ENCODE measurements around the gene DBNDD2.

DBNDD2 gene

GRCh38 chr20:45407783-45408645, at the start of gene DBNDD2:
TSS of gene DBNDD2 (plus strand) at chr20:45408289. CDS start at chr20:45408468, 179 bp downstream.
- DNase-seq = no peak

GRCh38 chr20:45359069-45359405, 49.1 kb upstream of the DBNDD2 start:
- no peak for DNase-seq

GRCh38 chr20:45359406-45360148, 48.5 kb upstream of the DBNDD2 start:
- DNase-seq = no peak

- DNase-seq = no peak
Measured at GRCh38 chr20:45361793-45362192, 46.3 kb upstream of the DBNDD2 start.

- peak; percentile 98 for DNase-seq
Measured at GRCh38 chr20:45362804-45363610, 45.1 kb upstream of the DBNDD2 start, which contains the start of gene SYS1. TSS of gene SYS1 (plus strand) at chr20:45363156. CDS start at chr20:45363532, 376 bp downstream.

GRCh38 chr20:45363611-45364492, 44.2 kb upstream of the DBNDD2 start:
- DNase-seq = no peak

- no peak for DNase-seq
Measured at GRCh38 chr20:45365444-45365970, 42.6 kb upstream of the DBNDD2 start.

- no peak for DNase-seq
Measured at GRCh38 chr20:45366192-45366591, 41.9 kb upstream of the DBNDD2 start.

GRCh38 chr20:45366631-45367030, 41.5 kb upstream of the DBNDD2 start:
- DNase-seq = no peak

GRCh38 chr20:45367126-45367525, 41.0 kb upstream of the DBNDD2 start:
- DNase-seq = no peak

GRCh38 chr20:45368221-45368980, 39.7 kb upstream of the DBNDD2 start:
- peak; percentile 71 for DNase-seq

GRCh38 chr20:45370571-45371160, 37.4 kb upstream of the DBNDD2 start:
- DNase-seq = no peak

GRCh38 chr20:45372241-45372640, 35.8 kb upstream of the DBNDD2 start:
- no peak for DNase-seq

- no peak for DNase-seq
Measured at GRCh38 chr20:45372646-45373352, 35.3 kb upstream of the DBNDD2 start.

GRCh38 chr20:45373353-45374100, 34.6 kb upstream of the DBNDD2 start:
- peak; percentile 87 for DNase-seq

GRCh38 chr20:45374101-45374467, 34.0 kb upstream of the DBNDD2 start:
- no peak for DNase-seq

GRCh38 chr20:45374966-45375365, 33.1 kb upstream of the DBNDD2 start:
- DNase-seq = no peak

- DNase-seq = no peak
Measured at GRCh38 chr20:45377269-45377668, 30.8 kb upstream of the DBNDD2 start.

GRCh38 chr20:45378191-45378590, 29.9 kb upstream of the DBNDD2 start, which contains the start of gene TP53TG5:
TSS of gene TP53TG5 (minus strand) at chr20:45378325. CDS start at chr20:45378236, 89 bp downstream.
- DNase-seq = no peak
